K562 (cell line): ENCODE data around the gene COL15A1. TPM values are rescaled to one million over a fixed set of nuclear protein-coding genes. Genes with fewer than 3 reads are reported as not detected.

ENCODE experiments used
- ATAC-seq: fragments of 200-7000 bp; cut with Tn5 transposase; 3 replicates; pipeline ENCODE4 v1.9.1; 2020; ENCODE audit warnings: moderate library complexity
- BruUV-seq: library from RNA; stranded (reverse); fragments of 400-500 nt; replicated peaks from 2 replicates; lab custom pipeline; 2021; lab: Mats Ljungman, UMichigan
- CTCF ChIA-PET: fragments of 300-600 bp; formaldehyde crosslinking; extraction: SDS; loops from one replicate; lab custom pipeline; 2021; ENCODE audit warnings: low intra/inter-chr PET ratio; lab: Yijun Ruan, JAX
- POLR2A ChIA-PET: fragments of 300-600, 350-650 bp; sonication (Branson Sonifier 250); formaldehyde crosslinking; extraction: SDS; loops from one replicate; lab custom pipeline; 2021; ENCODE audit warnings: antibody characterized with exemption, inconsistent platforms; lab: Yijun Ruan, JAX
- DNase-seq, 4 experiments: peaks; one replicate each; pipeline versions ENCODE4 v3.0.0 to v3.0.0-alpha.2; 2011 to 2018; ENCODE audit warnings: low spot score in 3 of 4, mixed read lengths in 3 of 4; ENCODE audit errors: extremely low read depth in 1 of 4
- FAIRE-seq: peaks from 2 replicates; lab custom pipeline; 2011; peaks lifted over from hg19 to GRCh38; lab: Jason Lieb, UNC
- H2AFZ ChIP-seq: 2 replicates; pipeline ENCODE4 v1.6.0; 2011; ENCODE audit warnings: low read depth, low read length, control low read depth, inconsistent platforms
- H3K27ac ChIP-seq: fragments of 200-600 bp; 3 replicates; pipeline ENCODE4 v1.8.0; 2011; ENCODE audit warnings: low read depth, mild to moderate bottlenecking, control low read depth, inconsistent platforms, low read length, moderate library complexity, mixed read lengths; ENCODE audit errors: extremely low read depth
- H3K27me3 ChIP-seq, 2 experiments: fragments of 300-600 bp in 1 of 2; 2 replicates in 1 of 2; 3 replicates in 1 of 2; pipeline versions ENCODE4 v1.6.0 to v1.8.0; 2011; ENCODE audit warnings: inconsistent platforms in 2 of 2, low read length in 2 of 2, mild to moderate bottlenecking in 1 of 2, mixed read lengths in 1 of 2, moderate library complexity in 1 of 2; ENCODE audit not compliant: control insufficient read depth in 2 of 2, insufficient read depth in 2 of 2
- H3K36me3 ChIP-seq: fragments of 300-600 bp; 3 replicates; pipeline ENCODE4 v1.8.0; 2011; ENCODE audit warnings: mild to moderate bottlenecking, low read length, inconsistent platforms; ENCODE audit not compliant: control insufficient read depth, insufficient read depth
- H3K4me1 ChIP-seq, 2 experiments: fragments of 200-600 bp in 1 of 2; replicated peaks in 1 of 2; 2 replicates in 1 of 2; 3 replicates in 1 of 2; pipeline versions ENCODE4 v1.5.1 to v1.8.0; 2011; ENCODE audit warnings: inconsistent platforms in 2 of 2, low read length in 2 of 2, mild to moderate bottlenecking in 1 of 2, mixed read lengths in 1 of 2, moderate library complexity in 1 of 2; ENCODE audit not compliant: control insufficient read depth in 2 of 2, insufficient read depth in 2 of 2
- H3K4me2 ChIP-seq: 2 replicates; pipeline ENCODE4 v1.6.1; 2011; ENCODE audit warnings: low read length, control low read depth, inconsistent platforms, mixed read lengths; ENCODE audit not compliant: insufficient read depth
- H3K4me3 ChIP-seq: fragments of 200-600 bp; sonication (generic), shearing (Covaris generic); 2 replicates; pipeline ENCODE4 v1.5.1; 2016; ENCODE audit warnings: control low read depth, inconsistent platforms
- H3K79me2 ChIP-seq: fragments of 200-600 bp; 3 replicates; pipeline ENCODE4 v1.8.0; 2011; ENCODE audit warnings: low read length, inconsistent platforms; ENCODE audit not compliant: control insufficient read depth, insufficient read depth
- H3K9ac ChIP-seq, 2 experiments: 2 replicates each; pipeline versions ENCODE4 v1.6.0 to v1.6.1; 2011; ENCODE audit warnings: low read depth in 2 of 2, low read length in 2 of 2, control low read depth in 1 of 2, inconsistent platforms in 1 of 2, mild to moderate bottlenecking in 1 of 2, mixed read lengths in 1 of 2; ENCODE audit not compliant: insufficient read depth in 1 of 2
- H3K9me1 ChIP-seq: one replicate; pipeline ENCODE4 v1.6.0; 2011; ENCODE audit warnings: inconsistent platforms, mild to moderate bottlenecking, low read length, moderate library complexity; ENCODE audit not compliant: control insufficient read depth, insufficient read depth
- H3K9me3 ChIP-seq: replicated peaks from 2 replicates; pipeline ENCODE4 v1.5.1; 2011; ENCODE audit warnings: low read depth, low read length, inconsistent platforms; ENCODE audit not compliant: control insufficient read depth, insufficient read depth
- H4K20me1 ChIP-seq: replicated peaks from 2 replicates; pipeline ENCODE4 v1.6.1; 2011; ENCODE audit warnings: low read length, inconsistent platforms, mixed read lengths; ENCODE audit not compliant: control insufficient read depth, insufficient read depth
- KLF13 ChIP-seq: fragments of 450-650 bp; IDR thresholded peaks from 2 replicates; pipeline ENCODE4 v1.6.1; 2016; ENCODE audit warnings: missing genetic modification characterization, low read depth, mild to moderate bottlenecking, missing compliant biosample characterization, moderate library complexity, borderline replicate concordance
- MITF ChIP-seq: IDR thresholded peaks from 2 replicates; pipeline ENCODE4 v1.6.1; 2014; ENCODE audit warnings: antibody characterized with exemption
- MYNN ChIP-seq, 2 experiments: sonication (generic); formaldehyde crosslinking in 1 of 2; IDR thresholded peaks; 2 replicates each; pipeline versions ENCODE4 v1.5.0 to v1.6.1; 2016 to 2020; ENCODE audit warnings: antibody characterized with exemption in 1 of 2, missing genetic modification reagents in 1 of 2
- PTTG1 ChIP-seq: fragments of 450-650 bp; IDR thresholded peaks from 2 replicates; pipeline ENCODE4 v1.6.1; 2016; ENCODE audit warnings: low read depth, mild to moderate bottlenecking, missing genetic modification characterization, missing compliant biosample characterization
- SREBF1 ChIP-seq: fragments of 150-350 bp; IDR thresholded peaks from 2 replicates; pipeline ENCODE4 v1.6.1; 2014; ENCODE audit warnings: antibody characterized with exemption, low read depth, low read length, borderline replicate concordance
- WGBS: fragments of 100-300 bp; shearing (Covaris generic); methylation state at CpG from one replicate; pipeline ENCODE4 v1.1.6; 2016; ENCODE audit warnings: low coverage, mixed read lengths; ENCODE audit not compliant: insufficient coverage; ENCODE audit errors: missing lambda C conversion rate; 5-methylcytosine and 5-hydroxymethylcytosine counted together
- in situ Hi-C: fragments of 300-500 bp; cut with MboI; formaldehyde crosslinking; loops from 4 replicates; pipeline ENCODE4 v1.15.0; 2018; ENCODE audit warnings: inconsistent platforms, mixed read lengths
- intact Hi-C: fragments of 100-400 bp; cut with micrococcal nuclease; formaldehyde crosslinking; loops from 2 replicates; pipeline ENCODE4 v1.14.2; 2022
- polyA plus RNA-seq, 8 experiments: library from polyadenylated mRNA; depleted of rRNA in 4 of 8; stranded (reverse) in 5 of 8; unstranded in 3 of 8; fragments of >200 nt; fragmentation: Nextera tagmentation in 2 of 8; fragmentation: Illumina TruSeq in 1 of 8; extraction: Ambion mirVana in 2 of 8; extraction: Trizol in 1 of 8; gene quantifications; 2 replicates each; pipeline versions ENCODE4 v1.2.1 to v1.2.3, GENCODE V29; 2011 to 2014; ENCODE audit warnings: inconsistent platforms in 1 of 8, missing spikeins in 1 of 8
- total RNA-seq, 7 experiments: library from RNA; depleted of rRNA in 6 of 7; stranded (reverse); fragments of >200 nt in 6 of 7; fragmentation: Illumina TruSeq in 2 of 7; extraction: Trizol in 2 of 7; gene quantifications; 2 replicates each; pipeline versions ENCODE4 v1.2.1 to v1.2.3, GENCODE V29; 2011 to 2021; ENCODE audit warnings: low replicate concordance in 1 of 7

The COL15A1 gene
- total and polyA plus RNA-seq, 9 of the 15 experiments (the other 6 are each of a cell fraction or from before 2014, with no cell fraction given): 0.46 to 5.1 (median 2.6) TPM

DNA sequence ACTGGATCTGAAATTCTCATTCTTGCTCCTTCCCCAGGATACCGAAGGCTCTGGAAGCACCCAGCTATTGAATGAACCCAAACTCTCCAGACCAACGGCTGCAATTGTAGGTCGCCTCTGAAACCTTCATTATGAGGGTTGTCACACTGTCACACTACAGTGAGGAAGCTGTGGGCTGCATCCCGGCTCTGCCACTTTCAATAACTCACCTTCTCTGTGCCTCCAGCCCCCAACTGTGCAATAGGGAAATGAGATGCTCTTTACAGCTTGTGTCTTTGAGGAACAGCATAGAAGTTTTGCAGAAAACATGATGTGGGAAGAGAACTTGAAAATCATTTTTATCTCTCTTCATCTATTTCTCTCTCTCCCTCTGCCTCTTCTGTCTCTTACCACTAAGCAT lies 91.6 kb downstream of the COL15A1 start:
- no peak overlapping the region for H3K9ac ChIP-seq
- ATAC-seq (no peak), DNase-seq (no peak), FAIRE-seq (no peak)
- H3K79me2 ChIP-seq: no peaks in the 10 kb centered on the region
- H3K36me3 ChIP-seq: no peaks in the 10 kb centered on the region
- no peaks in the 10 kb centered on the region for H3K9me3 ChIP-seq
- no peaks in the 10 kb centered on the region for H4K20me1 ChIP-seq
- no peaks in the 10 kb centered on the region for H3K9me1 ChIP-seq
- no peak overlapping the region for H3K27ac ChIP-seq
- H3K4me1 ChIP-seq: peaks cover 7 to 15% of the 10 kb centered on the region in 2 experiments; a peak in 3 of 5 replicates
- intact Hi-C loops: no loop called here
- TF ChIP-seq PTTG1 (tag) (no peak), SREBF1 (no peak), KLF13 (tag) (no peak), MITF (no peak), MYNN (IDR thresholded peaks at IDR 0.05) (no peak), MYNN (CRISPR knock-in tag; IDR thresholded peaks at IDR 0.05) (no peak)
- CTCF ChIA-PET: no interaction called here
- H3K27me3 ChIP-seq: no peaks in the 10 kb centered on the region
- WGBS: 20% methylated on average over 4 of the region's 4 CpGs
- BruUV-seq: no TSS peak
- in situ Hi-C loops: no loop called here
- no peak overlapping the region for H3K4me2 ChIP-seq
- H2AFZ ChIP-seq: no peak overlapping the region
- POLR2A ChIA-PET: interaction anchor here (0.6 to 0.7 kb wide), 2 partner anchors 9 to 22 kb away, joined by 3 to 4 read pairs; no protein-coding TSS in a partner anchor
- no peak overlapping the region for H3K4me3 ChIP-seq
